ENCODE measurements around the gene STRAP.

The STRAP gene, protein sequence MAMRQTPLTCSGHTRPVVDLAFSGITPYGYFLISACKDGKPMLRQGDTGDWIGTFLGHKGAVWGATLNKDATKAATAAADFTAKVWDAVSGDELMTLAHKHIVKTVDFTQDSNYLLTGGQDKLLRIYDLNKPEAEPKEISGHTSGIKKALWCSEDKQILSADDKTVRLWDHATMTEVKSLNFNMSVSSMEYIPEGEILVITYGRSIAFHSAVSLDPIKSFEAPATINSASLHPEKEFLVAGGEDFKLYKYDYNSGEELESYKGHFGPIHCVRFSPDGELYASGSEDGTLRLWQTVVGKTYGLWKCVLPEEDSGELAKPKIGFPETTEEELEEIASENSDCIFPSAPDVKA

DNA sequence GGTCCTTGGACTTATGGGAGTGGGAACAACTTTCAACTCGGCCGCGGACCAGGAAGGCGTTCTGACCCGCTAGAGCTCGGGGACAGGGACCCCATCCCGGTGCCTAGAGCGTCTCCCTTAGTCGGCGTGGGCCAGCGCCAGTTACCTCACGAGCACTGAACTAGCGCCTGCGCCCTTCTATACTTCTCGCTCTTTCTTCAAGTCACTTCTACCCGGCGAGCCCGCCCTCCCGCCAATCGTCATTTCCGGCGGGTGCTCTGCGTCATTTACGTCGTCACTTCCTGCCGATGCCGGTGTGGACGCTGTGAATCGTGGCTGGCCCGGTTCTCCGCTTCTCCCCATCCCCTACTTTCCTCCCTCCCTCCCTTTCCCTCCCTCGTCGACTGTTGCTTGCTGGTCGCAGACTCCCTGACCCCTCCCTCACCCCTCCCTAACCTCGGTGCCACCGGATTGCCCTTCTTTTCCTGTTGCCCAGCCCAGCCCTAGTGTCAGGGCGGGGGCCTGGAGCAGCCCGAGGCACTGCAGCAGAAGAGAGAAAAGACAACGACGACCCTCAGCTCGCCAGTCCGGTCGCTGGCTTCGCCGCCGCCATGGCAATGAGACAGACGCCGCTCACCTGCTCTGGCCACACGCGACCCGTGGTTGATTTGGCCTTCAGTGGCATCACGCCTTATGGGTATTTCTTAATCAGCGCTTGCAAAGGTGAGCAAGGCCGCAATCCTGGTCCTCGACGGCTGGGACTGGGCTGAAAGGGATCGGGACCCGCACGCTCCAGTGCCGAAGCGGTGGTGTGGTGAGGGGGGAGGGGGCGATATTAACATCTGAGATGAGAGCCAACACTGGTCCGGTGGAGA, at the start of gene STRAP:
STRAP (plus strand) TSS at position 270 of the 854 bp plus-strand sequence; CDS start at position 591, 321 bp downstream.
- peak; percentile 96 for DNase-seq

DNA sequence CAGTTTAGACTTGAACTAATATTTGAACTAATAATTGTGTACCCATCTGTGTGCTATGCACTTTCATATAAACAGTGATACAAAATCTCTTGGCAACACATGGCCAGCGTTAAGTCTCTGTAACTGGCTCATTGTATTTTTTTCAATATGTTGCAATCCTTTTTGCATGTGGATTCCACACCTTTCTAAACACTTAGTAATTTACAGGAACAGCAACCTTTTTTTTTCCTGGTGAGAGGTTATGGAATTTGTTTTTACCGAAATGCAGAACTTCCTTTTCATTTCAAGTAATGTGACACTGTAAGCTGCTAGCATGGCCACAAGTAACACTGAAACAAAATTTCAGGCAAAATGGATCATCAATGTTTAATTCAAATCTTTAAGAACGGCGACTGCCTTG, 47.6 kb upstream of the STRAP start:
- no peak for DNase-seq

DNA sequence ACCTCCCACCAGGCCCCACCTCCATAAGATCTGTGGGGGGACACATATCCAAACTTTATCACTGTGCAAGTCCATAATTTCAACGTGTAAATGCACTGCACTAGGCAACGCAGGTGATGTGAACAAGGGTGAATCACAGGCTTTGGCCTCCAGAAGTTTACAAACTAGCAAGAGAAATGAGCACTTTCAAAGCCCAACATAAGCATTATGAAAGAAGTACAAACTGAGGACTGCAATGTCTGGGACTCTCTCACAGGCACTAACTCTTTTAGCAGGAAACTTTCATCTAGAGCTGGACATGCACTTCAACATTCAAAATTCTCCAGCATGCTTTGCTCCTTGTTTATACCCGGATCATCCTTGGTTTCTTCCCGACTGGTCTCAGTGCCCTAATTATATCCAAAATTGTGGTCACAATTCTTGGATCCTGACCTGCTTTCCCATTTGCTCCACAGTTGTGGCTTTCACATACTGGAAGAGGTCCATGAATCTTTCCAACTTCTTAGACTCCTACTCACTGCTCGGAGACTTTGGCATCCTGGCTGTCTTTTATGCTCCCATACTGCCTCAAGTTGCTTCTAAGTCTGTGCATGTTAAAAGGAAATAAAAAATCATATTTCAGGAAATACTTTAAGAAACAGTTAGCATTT, 44.9 kb upstream of the STRAP start:
- no peak for DNase-seq

DNA sequence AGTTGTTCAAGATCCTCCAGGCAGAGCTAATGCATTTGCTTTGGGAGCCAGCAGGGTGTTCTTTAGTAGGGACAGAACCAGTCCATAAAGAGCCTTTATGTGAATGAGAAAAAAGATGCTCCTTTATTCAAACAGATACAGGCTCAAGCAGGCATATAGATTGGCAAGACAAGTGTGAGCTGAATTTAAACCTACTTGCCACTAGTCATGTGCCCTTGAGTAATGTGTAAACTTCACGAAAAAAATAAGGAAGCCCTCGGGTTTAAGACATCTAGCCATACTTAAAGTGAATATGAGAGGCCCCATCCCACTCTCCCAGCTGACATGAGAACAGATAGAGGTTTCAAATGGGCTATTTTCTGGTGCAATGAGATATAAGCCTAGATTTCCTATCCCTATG, 43.1 kb upstream of the STRAP start:
- no peak for DNase-seq

DNA sequence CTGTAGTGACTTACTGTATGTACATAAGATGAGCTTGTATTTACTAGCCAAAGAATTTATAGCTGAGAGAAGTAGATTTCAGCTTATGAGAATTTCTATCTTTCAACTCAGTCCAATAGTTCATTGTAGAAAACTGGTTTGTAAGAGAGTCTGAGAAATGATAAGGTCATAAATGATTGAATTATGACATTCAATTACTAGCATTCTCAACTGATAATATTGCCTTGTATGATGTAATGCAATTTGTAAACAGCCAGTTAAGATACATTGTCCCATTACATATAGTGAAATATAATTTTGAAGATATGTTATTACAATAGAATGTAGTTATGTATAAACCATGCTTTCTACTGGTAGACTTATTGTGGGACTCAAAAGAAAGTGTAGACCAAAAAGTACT, 42.5 kb upstream of the STRAP start:
- DNase-seq = no peak

DNA sequence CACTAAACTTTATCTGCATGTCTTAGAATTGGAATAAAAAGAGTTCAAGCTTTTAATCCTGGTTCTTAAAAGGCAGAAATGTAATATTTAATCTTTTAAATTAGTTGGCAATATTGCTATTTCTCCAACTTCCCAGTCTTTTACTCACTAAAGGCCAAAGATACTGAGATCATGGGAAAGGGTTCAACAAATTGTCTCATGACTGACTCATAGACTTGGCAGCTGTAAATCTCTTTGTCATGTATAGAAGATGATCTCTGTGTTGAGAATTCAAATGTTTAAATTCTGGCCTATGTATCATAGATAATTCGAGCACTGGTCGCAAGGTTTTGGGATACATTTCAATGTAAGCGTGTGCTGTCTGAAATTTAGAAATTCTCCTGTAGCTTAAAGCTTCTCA, 40.1 kb upstream of the STRAP start:
- no peak for DNase-seq

DNA sequence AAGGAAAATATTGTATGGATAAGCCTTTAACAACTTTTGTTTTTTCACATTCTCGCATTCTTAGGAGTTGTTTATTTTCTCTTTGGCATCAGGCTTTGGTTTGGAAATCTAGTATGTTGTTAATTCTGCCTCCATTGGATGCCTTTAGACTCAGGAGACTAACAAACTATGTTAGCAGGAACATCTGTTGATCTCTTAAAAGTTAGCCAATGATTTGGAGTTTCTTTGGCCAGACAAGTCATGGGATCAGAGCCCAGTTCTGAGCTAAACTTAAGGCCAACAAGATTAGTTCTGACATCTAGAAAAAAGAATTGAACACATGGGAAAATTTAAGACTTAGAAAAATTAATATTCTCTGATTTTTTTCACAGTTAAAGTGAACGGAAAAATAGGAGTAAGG, 35.3 kb upstream of the STRAP start:
- no peak for DNase-seq

DNA sequence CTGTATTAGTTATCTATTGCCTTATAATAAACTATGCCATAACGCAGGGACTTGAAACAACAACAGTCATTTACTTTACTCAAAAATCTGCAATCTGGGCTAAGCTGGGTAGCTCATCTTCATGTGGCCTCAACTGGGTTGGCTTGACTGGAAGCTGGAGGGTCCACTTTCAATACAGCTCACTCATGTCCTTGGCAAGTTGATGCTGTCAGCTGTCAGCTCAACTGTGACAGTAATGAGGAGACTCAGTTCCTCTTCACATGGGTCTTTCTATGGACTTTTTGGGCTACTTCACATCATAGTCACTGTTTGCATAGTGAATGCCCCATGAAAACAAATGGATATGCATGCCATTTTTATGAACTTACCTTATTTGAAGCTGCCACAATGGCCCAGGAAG, 33.6 kb upstream of the STRAP start:
- no peak for DNase-seq

DNA sequence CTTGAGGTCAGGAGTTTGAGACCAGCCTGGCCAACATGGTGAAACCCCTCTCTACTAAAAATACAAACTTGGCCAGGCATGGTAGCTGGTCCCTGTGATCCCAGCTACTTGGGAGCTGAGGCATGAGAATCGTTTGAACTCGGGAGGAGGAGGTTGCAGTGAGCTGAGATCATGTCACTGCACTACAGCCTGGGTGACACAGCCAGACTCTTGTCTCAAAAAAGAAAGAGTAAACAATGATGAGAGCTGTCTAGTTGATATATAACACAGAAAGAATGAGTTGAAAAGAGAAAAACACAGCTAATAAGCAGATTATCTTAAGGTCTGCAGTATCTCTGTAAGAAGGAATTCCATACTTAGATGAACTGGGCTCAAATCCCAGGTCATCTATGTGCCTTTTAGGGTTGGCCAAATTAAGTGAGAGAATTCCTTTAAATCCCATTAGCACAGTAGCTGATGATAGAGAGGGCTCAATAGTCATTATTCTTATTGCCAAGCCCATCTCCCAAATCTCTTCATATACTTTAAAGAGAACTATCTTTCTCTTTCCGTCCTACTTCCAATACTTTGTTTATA, 31.1 kb upstream of the STRAP start:
- DNase-seq = no peak

DNA sequence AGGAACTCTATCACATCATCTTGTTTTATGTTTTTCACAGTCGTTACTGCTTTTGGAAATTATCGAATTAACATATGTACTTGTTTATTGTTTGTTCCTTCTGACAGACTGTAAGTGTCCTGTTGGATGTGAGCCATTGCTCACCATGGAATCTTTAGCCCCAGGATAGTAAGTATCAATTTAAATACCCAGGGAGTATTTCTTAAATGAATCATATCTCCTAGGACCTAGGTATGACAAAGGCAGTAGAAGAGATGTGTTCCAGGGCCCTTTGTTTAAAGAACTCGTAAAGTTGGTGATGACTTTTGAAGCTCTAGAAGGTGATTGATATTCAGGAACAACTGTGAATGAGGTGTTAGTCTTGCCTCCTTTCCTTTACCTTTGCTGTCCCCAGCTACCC, 30.3 kb upstream of the STRAP start:
- no peak for DNase-seq

DNA sequence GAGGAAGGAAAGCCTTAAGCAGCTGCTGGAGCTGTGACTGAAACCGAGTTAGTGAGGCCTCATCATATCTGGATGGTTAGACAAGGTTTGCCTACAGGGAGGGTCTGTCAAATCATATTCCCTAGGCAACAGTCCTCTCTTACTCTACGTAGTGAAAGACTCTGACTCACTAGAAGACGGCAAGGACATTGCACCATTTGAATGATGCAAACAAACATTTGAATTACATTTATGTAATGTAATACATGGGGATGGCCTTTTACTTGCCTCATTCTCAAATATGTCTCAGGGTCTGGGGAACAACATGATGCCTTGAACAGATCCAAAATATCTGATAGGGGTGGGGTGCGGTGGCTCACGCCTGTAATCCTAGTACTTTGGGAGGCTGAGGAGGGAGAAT, 29.8 kb upstream of the STRAP start:
- no peak for DNase-seq

DNA sequence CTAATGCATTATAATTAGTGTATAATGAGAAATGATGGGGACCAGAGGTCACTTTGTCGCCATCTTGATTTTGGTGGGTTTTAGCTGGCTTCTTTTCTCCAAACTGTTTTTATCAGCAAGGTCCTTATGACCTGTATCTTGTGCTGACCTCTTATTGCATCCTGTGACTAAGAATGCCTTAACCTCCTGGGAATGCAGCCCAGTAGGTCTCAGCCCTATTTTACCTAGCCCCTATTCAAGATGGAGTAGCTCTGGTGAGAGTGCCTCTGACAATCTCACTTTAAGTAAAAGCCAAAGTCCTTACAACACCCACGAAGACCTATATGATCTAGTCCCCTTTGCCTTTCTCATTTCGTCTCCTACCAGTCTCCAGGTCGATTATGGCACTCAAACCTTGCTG, 28.3 kb upstream of the STRAP start:
- DNase-seq = no peak

DNA sequence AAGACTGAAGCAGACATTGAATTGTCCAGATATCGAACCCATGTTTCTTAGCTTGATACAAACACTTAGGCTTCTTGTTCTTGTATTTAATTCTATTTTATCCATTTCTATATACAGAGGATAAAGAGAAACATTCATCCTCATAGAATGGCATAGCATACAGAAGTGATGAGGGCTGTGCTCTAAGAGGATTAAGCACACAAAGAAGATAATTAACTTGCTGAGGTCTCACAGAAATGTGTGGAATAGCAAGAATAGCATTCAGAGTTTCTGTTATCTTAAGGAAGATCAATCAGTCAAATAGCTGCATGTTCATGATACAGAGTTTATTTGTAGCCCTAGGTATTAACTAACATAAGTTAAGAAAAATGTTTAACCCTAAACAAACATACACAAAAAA, 27.3 kb upstream of the STRAP start:
- DNase-seq = no peak

DNA sequence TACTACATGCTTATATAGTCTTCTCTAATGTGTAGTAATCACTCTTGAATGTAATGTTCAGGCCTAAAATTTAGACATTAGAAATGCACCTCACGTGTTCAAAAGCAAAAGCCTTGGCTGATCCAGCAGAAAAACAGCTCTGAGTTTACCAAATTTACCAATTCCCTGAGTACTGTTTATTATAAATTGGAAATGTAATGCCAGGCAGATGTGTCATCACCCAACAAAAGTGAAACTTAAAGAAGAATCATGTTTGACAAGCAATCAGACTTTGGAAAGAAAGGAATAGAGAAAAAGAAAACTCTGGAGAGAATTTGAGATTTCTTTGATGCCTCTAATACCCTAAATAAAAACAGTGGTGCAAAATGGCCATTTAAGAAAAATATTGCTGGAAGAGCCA, 26.5 kb upstream of the STRAP start:
- DNase-seq = no peak

DNA sequence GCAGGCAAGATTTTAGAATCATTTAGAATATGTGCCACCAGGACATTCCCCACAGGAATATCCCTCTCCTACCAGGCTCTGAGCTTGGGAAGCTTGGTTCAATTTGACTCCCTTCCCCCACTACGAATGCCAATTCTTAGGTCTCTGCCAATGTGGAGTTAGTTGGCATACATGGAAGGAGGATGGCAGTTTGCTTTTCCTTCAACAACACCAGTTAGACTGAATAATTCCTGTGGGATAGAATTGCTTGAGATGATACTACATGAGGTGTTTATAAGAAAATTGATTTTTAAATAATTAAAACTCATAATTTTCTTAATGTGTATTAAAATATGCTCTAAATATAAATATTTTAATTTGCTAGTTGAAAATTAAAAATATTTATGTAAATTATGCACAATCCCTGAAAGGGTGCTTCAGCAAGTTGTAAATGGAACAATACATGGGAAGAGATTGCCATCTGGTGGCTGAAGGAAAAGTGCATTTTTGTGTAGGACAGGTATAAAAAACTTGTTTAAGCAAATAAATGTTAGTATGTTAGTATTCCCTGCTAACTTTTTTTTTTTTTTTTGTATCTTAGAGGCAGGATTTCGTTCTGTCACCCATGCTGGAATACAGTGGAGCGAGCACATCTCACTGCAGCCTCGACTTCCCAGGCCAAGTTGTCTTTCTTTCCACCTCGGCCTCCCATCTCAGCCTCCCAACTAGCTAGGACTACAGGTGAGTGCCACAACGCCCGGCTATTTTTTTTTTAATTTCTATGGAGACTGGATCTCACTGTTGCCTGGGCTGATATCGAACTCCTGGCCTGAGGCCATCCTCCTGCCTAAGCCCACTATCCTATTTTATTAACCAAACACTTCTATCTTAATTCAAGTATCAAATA, 25.8 kb upstream of the STRAP start:
- peak; percentile 48 for DNase-seq

DNA sequence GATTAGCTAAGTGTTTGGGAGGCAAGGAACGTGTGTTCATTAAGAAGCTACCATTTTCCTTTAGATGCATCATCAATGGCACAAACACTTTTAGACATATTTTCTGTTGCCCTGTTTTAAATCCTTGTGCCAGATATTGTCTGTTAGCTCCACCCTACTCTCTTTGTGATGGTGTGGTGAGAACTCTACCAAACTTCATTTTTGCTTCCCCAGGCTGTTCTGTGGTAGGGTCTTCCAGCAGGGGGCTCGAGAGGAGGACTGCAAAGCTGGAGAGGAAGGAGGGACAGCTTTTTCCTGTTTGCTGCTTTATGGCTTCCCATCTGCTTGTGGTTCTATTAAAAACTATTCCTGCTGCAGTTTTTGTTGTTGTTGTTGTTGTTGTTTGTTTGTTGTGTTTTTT, 23.8 kb upstream of the STRAP start:
- no peak for DNase-seq

DNA sequence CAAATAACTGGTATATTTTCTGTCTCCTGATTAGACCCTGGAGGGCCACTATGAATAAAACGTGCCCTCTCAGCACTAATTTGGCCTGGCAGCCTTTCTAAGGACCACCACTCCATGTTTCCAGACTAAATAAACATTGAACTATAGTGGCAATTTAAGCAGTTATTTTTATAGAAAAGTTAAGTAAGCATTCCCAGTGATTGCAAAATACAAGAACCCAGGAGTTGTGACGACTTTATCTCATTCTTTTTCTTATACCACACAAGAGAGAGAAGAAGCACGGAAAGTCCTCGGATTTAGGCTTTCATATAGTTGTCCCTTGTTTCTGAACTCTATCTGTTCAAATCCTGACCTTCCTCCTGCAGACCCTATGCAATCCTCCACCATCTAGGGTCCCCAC, 23.1 kb upstream of the STRAP start:
- no peak for DNase-seq

DNA sequence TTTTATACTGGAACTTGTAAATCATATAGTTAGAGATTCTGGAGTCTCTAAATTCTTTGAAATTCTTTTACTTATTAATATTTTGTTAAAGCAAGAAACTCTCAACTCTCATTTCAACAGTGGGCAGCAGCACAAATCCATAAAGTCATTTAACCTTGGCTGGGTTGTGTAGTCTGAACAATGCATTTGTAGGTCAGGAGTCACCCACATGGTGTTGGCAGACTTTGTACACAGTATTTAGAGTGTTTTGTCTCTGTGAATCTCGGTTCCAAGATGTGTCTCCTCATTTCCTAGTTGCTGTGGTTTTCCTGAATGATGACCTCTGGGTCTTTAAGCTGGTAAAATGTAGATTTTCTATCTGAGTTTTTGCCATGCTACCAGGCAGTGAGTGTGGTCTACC, 20.8 kb upstream of the STRAP start:
- no peak for DNase-seq

DNA sequence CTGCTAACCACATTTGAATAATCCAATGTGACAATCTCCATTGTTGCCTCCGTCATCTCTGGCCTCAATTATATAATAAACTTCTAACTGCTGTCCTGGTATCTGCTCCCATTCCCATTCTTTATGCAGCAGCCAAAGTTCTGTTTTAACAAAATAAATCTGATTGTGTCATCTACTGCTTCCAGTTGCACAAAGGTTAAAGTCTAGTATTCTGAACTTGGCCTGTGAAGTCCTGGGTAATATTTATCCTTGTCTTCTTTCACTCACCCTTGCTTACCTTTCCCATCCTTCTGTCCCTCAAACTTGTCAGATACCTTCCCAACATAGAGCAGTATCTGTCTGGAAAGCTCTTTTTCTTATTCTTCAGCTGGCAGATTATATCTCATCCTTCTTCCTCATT, 19.3 kb upstream of the STRAP start:
- no peak for DNase-seq

DNA sequence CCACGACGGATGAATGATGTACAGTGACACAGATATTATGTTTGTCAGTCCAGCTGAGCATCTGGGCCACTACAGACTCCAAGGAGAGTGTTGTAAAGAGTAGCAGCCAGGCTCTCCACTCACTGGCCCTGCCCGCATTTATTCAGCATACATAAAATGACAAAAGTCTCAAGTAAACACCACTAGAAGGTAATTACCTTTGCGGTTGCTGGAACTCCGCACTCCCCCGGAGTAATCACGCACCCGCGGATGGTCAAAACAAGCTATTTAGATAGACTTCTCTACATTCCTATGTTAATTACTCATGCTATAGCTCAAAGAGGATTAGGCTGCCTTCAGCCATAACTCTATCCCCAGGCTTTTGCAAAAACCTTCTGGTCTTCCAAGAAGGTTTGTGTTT, 18.8 kb upstream of the STRAP start:
- no peak for DNase-seq

DNA sequence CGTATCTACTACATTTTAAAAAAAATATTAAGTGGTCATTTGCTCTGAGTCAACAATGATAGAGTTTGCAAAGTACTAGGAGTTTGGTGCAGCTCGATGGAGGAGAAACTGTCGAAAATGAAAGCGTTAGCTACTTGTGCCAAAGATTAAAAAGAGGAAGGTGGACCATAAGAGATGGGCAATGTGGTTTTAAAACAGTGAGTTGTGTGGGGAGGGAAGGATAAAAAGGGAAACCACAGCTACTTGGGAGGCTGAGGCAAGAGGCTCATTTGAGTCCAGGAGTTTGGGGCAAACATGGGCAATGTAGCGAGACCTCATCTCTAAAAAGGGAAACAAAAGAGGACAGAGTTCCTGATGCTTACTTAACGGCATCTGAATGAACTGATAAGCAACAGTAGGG, 18.2 kb upstream of the STRAP start:
- no peak for DNase-seq

DNA sequence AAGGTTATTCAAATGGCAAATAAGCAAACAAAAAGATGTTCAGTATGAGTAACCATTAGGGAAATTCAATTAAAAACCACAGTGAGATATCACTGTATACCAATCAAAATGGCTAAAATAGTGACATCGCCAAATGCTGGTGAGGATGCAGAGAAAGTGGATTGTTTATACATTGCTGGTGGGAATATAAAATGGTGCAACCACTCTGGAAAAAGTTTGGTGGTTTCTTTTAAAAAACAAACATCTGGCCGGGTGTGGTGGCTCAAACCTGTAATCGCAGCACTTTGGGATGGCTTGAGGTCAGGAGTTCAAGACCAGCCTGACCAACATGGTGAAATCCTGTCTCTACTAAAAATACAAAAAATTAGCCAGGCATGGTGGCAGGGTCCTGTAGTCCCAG, 14.0 kb upstream of the STRAP start:
- DNase-seq = no peak

DNA sequence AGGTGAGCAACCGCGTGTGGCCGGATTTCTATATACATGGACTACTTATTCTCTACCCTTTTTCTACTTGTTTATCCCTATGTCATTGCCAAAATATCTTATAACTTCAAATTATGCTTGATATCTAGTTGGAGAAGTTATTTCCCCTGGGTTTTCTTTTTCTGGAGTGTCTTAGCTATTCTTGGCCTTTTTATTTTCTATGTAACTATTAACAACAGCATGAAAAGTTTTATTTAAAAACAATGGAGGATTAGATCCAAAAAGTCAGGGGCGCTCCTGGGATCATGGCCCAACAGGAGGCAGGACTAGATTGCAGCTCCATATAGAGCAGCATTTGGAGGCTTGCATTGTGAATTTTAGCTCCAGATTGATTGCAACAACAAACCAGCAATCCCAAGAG, 8.6 kb upstream of the STRAP start:
- DNase-seq = no peak

Measured in activated T-cell treated with anti-CD3 and anti-CD28 coated beads for 4 hours (primary cell).